ENCODE measurements around the gene JPH2. TPM values are rescaled to one million over a fixed set of nuclear protein-coding genes. Genes with fewer than 3 reads are reported as not detected.
"Not testable (repeated sequence)": the region's sequence is repeated elsewhere in the genome, so short reads cannot be mapped to it uniquely, and the experiment has no call there.

Gene JPH2
- total RNA-seq, 1 donor from 2014 or later = 197 TPM

DNA sequence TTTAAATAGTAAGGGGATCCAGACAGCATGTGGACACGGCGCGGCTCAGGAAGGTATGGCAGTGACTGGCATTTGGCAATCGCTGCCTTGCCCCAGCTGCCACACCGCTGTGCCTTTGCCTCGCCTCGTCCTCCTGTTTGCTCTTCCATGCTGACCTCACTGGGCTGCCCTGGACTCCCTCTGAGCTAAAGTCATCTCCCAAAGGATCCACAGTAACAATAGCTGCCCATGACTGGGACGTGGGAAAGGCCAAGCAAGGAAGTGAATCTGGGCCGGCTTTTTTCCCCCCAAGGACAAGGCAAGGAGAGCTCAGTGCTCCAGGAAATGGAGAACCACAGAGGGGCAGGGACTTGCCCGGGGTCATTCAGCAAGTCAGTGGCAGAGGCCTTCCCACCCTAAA, 48.1 kb downstream of the JPH2 start:
- DNase-seq (ENCODE audit: missing footprints) (no peak), ATAC-seq (no peak)
- intact Hi-C loops (cut with DNase I) = loop anchor here (2.0 kb wide), 1 partner anchor 48 kb away; the partner anchor contains the start of gene JPH2

GRCh38 chr20:44137266-44137801, 49.7 kb downstream of the JPH2 start:
- DNase-seq (ENCODE audit: missing footprints) (peak; percentile 72), ATAC-seq (peak; percentile 75)
- intact Hi-C loops (cut with DNase I) = no loop called here

DNA sequence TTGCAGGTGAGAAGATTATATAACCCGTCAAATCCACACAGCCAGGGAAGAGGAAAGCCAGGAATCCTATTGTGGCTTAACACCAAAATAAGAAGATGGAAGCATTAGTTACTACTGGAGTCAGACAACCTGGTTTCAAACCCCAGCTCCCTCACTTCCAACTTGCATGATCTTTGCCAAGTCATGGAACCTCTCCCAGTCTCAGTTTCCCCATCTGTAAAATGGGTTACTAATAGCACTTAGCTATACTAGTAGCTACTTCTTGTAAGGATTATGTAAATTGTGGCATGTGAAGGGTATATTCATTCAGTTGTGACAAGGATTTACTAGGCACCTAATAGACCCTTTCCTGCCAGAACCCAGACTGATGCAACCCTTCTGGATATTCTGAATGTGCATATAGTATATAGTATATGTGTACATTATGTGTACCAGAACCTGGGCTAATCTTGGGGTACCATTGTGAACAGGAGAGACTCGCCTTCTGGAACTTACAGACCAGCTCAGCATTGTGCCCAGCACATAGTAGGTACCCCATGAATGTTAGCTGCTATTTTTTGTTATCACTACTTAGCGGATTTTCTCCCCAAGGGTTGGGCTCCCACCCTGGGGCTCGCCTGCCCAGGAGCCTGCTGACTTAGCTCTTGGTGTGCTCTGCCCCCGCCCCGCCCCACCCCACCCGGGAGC, 50.3 kb downstream of the JPH2 start:
- ATAC-seq (no peak), DNase-seq (ENCODE audit: missing footprints) (no peak)
- intact Hi-C loops (cut with DNase I) = no loop called here

GRCh38 chr20:44135417-44136204, 51.4 kb downstream of the JPH2 start:
- no peak for DNase-seq (ENCODE audit: missing footprints)
- ATAC-seq = no peak
- intact Hi-C loops (cut with DNase I) = no loop called here

- intact Hi-C loops (cut with DNase I) = no loop called here
- no peak for DNase-seq (ENCODE audit: missing footprints)
- no peak for ATAC-seq
Measured at GRCh38 chr20:44135012-44135412, 52.0 kb downstream of the JPH2 start.

DNA sequence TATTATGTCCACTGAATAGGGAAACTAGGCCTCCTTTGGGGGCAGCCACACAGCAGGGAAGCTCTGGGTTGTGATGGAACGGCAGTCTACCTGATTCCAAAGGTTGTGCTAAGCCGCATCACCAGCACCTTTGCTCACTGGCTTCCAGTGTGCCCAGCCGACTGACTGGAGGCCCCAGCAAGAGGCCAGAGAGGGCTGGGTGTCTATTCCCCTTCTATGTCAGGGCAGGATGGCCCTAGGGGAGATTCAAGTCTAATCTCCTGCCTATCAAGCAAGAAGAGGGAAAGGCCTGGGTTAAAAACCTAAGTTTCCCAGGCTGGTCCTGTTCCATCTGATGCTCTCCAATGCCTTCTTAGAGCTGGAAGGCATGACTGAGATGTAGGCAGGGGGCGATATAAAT, 53.6 kb downstream of the JPH2 start:
- ATAC-seq (no peak), DNase-seq (ENCODE audit: missing footprints) (no peak)
- intact Hi-C loops (cut with DNase I) = no loop called here

DNA sequence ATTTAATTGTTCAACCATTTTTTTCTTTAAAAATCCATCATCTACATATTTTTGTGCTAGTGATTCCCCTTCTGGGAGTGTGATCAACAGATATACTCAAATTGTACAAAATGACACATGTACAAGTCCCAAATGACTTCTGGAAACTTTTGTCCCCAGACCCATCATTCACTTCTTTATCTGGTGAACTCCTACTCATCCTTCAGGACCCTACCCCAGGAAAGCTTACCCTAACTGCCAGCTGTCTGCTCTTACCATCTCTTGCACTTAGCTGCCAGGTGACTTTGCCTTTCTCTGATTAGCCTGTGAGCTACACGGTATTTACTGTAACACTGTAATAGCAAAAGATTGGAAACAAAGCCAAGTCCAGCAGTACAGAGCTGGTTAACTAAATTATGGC, 55.3 kb downstream of the JPH2 start:
- DNase-seq (ENCODE audit: missing footprints) (no peak), ATAC-seq (no peak)
- intact Hi-C loops (cut with DNase I) = no loop called here

DNA sequence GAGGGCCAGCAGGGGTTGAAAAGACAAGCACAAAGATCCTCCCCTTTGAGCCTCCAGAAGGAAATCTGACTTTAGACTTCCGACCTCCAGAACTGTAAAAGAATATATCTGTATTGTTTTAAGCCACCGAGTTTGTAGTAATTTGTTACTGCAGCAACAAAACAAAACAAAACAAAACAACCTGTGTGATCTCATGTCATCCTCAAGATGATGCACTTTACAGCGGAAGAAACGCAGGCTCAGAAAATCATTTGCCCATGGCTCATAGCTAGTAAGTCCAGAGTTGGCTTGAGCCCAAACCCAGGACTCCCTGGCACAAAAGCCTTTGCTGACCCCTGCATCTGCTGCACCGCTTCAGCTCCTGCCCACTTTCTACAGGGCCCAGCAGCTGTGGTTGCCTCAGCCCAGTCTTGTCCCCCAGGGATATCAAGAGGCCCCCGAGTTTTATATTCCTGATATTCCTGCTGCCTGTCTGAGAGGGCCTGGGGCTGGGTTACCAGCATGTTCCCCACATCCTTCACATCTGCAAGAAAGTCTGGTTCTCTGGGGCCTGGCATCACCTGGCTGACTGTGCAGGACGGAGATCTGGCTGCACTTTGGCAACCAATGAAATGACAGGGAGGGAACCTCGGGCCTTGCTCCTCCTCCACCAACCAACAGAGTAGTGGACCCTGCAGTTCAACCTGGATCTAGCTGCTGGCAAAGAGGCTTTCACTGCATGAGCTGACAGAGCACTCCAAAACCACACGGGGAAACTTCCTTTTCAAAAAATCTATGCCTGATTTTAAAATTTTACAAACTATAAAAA, 56.9 kb downstream of the JPH2 start:
- intact Hi-C loops (cut with DNase I) = no loop called here
- ATAC-seq (no peak), DNase-seq (ENCODE audit: missing footprints) (no peak)

DNA sequence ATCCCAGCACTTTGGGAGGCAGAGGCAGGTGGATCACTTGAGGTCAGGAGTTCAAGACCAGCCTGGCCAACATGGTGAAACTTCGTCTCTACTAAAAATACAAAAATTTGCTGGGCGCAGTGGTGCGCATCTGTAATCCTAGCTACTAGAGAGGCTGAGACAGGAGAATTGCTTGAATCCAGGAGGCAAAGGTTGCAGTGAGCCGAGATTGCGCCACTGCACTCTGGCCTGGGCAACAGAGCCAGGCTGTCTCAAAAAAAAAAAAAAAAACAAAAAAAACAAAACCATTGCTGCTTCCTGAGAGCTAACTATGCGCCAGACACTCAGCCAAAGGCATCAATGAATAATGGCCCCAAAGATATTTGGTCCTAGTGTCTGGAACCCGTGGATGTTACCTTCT, 57.7 kb downstream of the JPH2 start:
- ATAC-seq; intact Hi-C loops (cut with DNase I); DNase-seq (ENCODE audit: missing footprints): not testable (repeated sequence)

- ATAC-seq (no peak), DNase-seq (ENCODE audit: missing footprints) (no peak)
- intact Hi-C loops (cut with DNase I) = no loop called here
Measured at GRCh38 chr20:44126445-44126844, 60.5 kb downstream of the JPH2 start.

DNA sequence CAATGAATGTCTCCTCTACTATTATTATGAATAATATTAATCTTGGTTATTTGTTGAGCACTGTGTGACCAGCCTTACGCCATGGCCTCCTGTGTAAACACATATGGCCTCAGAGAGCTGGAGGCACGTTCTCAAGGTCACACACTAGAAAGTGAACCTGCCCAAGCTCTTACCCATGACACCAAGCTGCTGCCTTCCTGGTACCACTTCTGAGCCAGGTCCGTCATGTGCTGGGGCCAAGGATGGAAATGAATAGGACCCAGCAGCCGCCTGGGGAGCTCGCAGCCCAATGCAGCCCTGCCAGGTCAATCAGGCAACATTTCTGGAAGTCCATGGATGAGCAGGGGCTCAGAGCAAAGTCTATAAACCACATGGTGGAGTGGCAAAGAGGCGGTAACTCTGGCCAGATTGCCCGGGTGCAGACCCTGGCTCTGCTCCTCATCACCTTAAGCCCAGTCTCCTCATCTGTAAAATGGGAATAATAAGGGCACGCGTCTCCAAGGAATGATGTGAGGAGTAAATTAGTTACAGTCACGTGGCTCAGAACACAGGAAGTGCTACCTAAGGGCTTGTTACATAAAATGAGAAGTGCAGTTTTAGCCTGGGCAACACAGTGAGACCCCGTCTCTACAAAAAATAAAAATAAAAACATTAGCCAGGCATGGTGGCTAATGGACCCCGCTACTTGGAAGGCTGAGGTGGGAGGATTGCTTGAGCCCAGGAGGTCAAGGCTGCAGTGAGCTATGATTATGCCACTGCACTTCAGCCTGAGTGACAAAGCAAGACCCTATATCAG, 61.5 kb downstream of the JPH2 start:
- peak; percentile 18 for ATAC-seq
- no peak for DNase-seq (ENCODE audit: missing footprints)
- intact Hi-C loops (cut with DNase I) = no loop called here

DNA sequence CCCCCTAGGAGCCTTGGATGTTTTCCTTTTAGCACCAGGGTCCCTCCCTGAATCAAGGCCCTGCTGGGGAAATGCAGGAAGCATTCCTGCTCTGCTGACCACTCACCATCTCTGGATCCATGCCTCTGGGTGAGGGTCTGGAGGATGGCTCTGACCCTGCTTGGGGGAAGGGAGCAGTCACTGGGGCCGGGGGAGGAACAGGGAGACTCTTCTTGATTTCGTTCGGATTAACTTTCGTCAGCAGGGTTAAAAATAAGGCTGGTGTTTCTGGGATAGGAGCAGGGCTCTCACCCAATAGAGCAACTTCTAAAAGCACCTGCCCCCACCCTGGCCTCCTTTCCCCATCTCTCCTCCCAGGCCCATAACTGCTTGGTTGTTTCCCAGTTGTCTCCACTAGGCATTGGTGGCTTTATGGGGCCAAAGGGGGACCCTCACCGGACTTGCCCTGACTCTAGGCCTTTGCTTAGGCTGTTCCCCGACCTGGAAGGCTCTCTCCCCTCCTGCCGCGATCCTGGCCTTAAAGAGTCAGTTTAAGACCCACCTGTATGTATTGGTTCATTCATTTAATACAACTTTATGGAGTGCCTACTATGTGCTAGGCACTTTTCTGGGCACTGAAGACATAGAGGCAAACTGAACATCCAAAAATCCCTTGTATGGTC, 63.0 kb downstream of the JPH2 start:
- intact Hi-C loops (cut with DNase I) = no loop called here
- ATAC-seq (no peak), DNase-seq (ENCODE audit: missing footprints) (no peak)

DNA sequence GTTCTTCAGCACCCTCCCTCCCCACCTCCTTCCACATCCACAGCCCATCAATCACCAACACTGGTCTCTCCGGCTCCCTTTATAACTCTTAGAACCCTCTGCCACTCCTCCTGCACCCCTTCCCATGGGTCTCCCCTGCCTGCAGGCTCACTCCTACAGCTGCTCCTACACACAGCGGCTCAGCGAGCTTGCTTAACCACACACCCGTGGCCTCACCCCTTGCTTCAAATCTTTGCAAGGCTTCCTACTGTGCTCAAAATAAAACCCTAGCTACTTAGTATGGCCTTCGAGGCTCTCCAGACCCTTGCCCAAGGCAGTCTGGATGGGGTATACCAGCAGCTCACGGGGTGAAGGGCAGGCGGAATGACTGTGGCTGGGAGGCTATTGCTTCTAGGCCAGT, 63.7 kb downstream of the JPH2 start:
- ATAC-seq (peak; percentile 12), DNase-seq (ENCODE audit: missing footprints) (no peak)
- intact Hi-C loops (cut with DNase I) = no loop called here

DNA sequence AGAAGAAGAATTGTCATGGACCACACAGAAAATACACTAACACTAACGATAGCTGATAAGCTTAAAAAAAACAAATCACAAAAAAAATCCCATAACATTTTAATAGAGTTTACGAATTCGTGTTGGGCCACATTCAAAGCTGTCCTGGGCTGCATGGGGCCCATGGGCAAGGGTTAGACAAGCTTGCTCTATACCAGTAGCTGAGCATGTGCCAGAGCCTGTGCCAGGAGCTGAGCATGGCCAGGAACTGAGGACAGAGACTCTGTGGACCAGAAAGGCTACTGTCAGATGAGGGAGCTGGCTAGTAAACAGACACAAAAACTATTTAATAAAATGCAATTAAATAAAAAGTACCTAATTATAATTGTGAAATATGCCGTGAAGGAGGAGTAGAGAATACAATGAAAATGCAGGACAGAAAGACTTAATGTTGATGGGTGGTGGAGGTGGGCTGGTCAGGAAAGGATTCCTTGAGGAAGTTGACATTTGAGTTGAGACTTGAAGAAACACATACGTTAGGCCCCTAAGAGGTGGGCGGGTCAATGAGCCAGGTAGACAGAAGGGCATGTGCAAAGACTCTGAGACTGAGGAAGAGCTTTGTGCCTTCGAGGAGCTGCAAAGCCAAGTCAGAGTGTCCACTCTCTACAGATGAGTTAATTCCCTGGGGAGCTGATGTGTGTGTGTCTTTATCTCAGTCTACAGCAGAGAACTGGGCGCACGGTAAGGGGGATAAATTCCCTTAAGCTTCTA, 66.1 kb downstream of the JPH2 start:
- DNase-seq (ENCODE audit: missing footprints) (no peak), ATAC-seq (no peak)
- intact Hi-C loops (cut with DNase I) = no loop called here

DNA sequence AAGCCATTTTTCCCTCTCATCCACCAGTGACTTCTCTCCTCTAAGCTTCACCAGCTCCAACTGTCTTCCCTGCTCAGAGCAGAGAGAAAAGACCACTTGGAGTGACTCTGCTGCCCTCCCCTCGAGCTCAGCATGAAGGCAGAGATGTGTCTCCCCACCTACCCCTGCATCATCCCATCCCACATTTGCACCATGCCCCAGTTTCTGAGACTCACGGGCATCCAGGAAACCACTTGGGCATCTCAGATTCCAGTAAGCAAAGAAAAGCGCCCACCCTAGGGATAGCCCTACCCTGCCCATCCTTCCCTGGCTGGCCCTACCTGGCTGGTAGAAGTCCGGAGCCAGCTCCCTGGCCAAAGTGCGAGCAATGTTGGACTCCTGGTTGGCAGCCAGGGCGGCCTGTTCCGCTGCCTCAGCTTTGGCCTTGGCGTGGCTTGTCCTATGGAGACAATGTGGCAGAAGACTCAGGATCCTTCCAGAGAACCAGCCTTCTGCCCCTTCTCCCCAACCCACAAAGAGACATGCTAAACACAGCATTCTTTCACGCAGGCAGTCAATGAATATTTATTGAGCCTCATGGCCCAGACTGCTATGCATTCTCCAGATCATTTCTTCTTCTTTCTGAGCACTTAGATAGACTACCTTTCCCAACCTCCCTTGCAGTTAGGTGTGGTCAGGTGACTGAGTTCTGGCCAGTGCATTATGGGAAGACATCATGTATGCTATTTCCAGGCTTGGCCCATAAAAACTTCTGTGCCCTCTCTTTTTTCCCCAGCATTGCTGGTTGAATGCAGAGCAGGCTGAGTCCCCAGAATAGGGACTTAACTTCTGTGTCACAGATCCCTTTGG, 68.6 kb downstream of the JPH2 start:
- intact Hi-C loops (cut with DNase I) = loop anchor here (10.0 kb wide), 2 partner anchors 186 to 356 kb away; partner anchors contain the start of gene TTPAL
- ATAC-seq (no peak), DNase-seq (ENCODE audit: missing footprints) (no peak)
